ENCODE data around the gene NARS2.

- TF ChIP-seq CTCF (conservative IDR thresholded peaks at IDR 0.05 in 1 of 2, IDR thresholded peaks at IDR 0.05 in 1 of 2; ENCODE audit: extremely low read depth in 1 of 2, insufficient read depth in 1 of 2, low read depth in 1 of 2, low read length in 2 of 2) (no peak), EZH2 (IDR thresholded peaks at IDR 0.05; ENCODE audit: borderline replicate concordance, low read length) (no peak)
Observed at GRCh38 chr11:78536933-78537332, 37.7 kb downstream of the NARS2 start.

Measured in mammary epithelial cell (primary cell).